ENCODE measurements around the gene CACNA1C.

DNA sequence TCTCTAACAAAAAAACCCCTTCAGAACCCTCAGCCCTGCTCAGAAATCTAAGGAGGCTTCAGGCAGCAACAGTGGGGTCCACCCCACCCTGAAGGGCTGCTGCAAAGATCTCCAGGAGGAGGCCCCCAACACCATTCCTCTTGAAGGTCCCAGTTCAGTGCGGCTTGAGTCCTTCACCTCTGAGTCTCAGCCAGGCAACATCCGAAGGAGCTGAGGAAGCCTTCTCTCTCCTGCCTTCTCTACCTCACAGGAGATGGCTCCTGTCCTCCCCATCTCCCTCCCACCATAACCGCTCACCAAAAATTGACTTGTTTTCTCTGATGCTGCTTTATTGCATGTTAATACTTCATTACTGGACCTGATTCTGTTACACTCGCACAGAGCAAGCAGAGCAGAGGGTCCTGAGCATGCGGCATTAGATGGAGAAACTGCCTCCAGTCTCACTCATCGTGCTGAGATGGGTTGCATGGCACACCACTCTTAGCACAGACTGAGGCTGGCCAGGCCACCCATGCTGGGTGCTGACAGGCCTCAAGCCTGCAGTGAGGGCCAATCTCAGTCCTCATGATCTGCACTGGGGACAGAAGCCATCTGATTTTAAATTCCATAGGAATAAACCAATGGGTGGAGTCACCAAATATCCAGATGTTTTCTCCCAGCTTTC is 224.8 kb downstream of the CACNA1C start:
- TF ChIP-seq, protein P1, sequence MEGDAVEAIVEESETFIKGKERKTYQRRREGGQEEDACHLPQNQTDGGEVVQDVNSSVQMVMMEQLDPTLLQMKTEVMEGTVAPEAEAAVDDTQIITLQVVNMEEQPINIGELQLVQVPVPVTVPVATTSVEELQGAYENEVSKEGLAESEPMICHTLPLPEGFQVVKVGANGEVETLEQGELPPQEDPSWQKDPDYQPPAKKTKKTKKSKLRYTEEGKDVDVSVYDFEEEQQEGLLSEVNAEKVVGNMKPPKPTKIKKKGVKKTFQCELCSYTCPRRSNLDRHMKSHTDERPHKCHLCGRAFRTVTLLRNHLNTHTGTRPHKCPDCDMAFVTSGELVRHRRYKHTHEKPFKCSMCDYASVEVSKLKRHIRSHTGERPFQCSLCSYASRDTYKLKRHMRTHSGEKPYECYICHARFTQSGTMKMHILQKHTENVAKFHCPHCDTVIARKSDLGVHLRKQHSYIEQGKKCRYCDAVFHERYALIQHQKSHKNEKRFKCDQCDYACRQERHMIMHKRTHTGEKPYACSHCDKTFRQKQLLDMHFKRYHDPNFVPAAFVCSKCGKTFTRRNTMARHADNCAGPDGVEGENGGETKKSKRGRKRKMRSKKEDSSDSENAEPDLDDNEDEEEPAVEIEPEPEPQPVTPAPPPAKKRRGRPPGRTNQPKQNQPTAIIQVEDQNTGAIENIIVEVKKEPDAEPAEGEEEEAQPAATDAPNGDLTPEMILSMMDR (conservative IDR thresholded peaks at IDR 0.05; ENCODE audit: low read depth, low read length): no peak
- no peak for TF ChIP-seq NFE2L2 (IDR thresholded peaks at IDR 0.05; ENCODE audit: low read depth, low read length)

Data from IMR-90 (cell line).